Measurements from ENCODE around the gene TOP3A.

TOP3A gene

DNA sequence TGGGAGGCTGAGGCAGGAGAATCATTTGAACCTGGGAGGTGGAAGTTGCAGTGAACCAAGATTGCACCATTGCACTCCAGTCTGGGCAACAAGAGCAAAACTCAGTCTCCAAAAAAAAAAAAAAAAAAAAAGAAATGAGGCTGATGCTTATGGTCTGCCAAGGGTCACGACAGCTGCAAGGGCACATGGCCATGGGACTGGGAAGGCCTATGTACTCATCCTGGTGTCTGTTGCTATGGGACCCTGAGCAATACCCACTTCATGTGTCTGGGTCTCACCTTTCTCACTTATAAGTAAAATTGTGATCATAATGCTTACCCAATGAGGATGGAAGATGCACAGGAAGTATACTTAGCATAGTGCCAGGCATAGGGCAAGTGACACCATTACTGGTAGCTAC lies 37.7 kb downstream of the TOP3A start:
- DNase-seq (ENCODE audit: low read depth), result no peak

DNA sequence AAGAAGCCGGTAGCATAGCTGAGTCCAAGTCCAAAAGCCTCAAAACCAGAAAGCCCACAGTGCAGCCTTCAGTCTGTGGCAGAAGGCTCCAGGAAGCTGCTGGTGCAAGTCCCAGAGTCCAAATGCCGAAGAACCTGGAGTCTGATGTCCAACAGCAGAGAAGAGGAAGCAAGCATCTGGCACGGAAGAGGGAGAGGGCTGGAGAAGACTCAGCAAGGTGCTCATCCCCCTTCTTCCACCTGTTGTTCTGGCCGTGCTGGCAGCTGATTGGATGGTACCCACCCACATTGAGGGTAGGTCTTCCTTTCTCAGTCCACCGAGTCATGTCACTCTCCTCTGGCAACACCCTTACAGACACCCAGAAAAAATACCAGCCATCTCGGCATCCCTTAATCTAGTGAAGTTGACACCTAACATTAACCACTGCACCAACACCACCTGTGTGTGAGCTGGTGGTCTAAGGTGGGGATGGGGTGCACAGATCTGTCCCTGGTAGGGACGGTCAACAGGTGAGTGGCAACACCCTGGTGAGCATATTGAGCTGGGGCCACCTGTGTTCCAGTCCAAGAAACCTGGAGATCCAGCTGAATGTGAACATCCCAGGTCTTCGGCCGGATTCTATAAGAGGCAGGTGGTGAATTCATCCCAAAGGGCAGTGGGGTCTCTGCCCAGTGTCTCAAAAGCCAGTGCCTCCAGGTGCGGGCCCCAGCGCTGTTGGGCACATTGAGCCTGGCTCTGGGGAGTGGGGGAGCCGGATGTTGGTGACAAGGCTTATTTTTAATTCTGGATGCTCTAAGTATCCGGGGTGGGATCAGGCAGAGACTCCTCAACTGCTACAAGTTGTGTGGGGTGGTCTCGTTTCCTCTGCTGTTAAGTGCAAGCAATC lies 44.5 kb downstream of the TOP3A start:
- DNase-seq (ENCODE audit: low read depth), result no peak

DNA sequence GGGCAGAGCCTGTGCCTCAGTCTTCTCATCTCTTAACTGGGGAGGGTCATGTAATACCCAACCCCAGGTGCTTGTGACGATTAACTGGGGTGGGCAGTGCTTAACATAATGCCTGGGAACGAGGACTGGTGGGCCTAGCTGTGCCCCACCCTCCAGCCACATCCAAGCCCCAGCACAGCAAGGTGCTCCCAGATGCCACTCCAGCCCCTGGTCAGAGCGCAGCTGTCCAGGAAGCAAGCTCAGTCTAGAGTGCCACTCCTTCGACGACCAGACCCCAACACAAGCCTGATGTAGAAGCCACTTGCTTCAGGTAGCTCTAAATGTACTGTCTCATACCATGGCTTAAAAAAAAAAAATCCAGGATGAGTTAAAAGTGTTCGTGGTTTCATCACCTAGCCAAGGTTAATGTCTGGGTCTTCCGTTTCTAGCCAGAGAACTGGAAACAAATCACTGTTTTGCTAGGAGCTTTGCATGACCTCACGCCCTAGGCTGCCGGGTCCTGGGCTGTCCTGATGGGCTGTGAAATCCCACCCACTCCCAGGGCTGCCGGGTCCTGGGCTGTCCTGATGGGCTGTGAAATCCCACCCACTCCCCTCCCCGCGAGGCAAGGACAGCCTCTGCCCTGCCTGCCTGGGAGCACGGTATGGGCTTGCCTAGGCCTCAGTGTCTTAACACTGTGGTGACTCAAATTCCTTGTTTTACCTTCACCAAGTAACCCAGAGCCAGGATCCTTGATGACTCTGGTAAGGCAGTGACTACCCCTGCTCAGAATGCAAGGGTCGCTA lies 46.7 kb downstream of the TOP3A start:
- no peak for DNase-seq (ENCODE audit: low read depth)

DNA sequence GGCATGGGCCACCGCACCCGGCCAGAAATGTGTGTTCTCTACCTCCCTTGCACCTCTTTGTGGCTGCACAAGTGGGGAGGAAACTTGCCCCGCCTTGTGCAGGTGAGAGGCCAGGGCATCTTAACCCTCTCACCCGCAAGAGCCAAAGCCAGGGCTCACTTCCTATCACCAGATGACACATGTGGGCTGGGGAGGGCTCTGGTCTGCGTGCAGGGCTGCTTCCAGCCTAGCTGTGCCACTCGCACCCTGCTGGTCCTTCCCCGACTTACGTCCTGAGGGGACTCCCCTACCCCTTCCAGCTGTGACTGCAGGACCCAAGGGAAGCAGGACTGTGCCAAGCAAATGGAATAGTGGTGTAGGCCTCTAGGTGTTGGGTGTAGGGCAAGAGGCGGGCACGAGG lies 47.4 kb downstream of the TOP3A start:
- no peak for DNase-seq (ENCODE audit: low read depth)

DNA sequence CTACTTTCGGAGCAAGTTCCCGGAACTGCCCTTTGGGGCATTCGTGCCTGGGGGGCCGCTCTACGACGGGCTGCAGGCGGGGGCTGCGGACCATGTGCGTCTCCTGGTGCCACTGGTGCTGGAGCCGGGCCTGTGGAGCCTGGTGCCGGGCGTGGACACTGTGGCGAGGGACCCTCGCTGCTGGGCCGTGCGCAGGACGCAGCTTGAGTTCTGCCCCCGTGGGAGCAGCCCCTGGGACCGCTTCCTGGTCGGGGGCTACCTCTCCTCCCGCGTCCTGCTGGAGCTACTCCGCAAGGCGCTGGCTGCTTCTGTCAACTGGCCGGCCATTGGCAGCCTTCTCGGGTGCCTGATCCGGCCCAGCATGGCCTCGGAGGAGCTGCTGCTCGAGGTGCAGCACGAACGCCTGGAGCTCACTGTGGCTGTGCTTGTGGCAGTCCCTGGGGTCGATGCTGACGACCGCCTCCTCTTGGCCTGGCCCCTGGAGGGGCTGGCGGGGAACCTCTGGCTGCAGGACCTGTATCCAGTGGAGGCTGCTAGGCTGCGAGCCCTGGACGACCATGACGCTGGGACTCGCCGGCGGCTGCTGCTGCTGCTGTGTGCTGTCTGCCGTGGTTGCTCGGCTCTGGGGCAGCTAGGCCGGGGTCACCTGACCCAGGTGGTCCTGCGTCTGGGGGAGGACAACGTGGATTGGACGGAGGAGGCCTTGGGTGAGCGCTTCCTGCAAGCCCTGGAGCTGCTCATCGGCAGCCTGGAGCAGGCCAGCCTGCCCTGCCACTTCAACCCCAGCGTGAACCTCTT lies 50.7 kb downstream of the TOP3A start:
- DNase-seq (ENCODE audit: low read depth), result no peak

DNA sequence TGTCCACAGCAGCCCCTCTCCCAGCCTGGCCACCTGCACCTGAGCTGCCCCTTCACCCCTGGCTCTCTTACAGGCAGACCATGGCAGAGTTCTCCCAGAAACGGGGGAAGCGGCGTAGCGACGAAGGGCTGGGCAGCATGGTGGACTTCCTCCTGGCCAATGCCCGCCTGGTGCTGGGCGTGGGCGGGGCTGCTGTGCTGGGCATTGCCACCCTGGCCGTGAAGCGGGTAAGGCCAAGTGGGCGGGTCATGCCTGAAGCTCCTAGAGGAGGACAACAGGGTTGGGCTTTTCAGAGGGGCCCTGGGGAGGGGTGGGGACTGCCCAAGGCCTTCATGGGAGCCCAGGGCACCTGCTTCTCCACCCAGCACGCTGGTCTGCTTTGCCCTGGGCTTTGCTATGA lies 52.2 kb downstream of the TOP3A start:
- DNase-seq (ENCODE audit: low read depth), result no peak

DNA sequence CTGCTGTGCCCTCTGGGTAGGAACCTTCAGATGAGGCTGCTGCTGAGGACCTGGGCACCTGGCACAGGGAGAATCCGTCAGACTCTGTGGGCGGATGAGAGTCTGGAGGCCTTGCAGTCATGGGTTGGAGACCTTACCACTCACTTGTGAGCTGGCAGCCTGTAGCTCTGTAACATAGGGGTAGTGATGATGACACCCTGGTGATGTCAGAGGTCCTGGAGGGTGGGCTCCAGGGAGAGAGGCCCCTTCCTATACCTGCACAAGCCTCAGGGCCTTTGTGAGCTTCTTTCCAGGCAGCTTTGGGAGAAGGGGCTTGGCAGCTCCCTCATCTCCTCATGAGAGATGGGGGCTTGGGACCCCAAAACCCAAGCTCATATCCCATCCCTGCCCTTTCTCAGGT lies 52.7 kb downstream of the TOP3A start:
- DNase-seq (ENCODE audit: low read depth), result no peak

DNA sequence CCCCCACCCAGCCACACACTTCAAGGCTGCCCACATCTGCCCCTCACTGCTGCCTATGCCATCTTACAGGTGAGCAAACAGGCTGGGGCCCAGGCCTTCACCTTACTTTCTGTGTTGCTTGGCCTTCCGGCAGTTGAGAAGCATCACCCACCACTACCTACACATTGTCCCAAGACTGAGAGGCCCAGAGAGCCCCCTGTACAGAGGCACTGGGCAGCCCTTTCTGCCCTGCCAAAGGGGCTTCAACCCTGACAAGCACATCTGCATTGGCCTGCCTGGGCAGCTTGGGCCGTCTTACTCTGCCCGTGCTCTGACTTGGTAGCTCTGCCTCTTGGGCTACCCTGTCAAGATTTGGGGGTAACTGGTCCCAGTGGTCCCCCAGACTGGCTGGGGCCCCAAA lies 53.1 kb downstream of the TOP3A start:
- DNase-seq (ENCODE audit: low read depth), result no peak

DNA sequence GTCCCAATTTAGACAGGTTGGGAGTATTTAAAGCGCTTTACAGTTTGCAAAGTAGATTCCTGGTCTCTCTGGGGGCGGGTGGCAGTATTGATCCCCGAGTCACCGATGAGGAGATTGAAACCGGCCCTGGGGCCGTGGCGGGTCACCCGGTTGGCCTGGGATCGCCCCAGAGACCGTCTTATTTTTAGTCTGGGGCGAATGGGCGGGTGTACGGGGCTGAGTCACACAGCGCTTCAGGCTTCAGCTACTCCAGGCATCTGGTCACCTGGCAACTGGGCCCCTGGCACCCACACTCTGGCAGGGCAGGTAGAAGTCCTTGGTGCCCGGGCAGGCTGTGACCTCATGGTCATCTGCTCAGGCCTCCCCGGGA lies 53.7 kb downstream of the TOP3A start:
- no peak for DNase-seq (ENCODE audit: low read depth)

DNA sequence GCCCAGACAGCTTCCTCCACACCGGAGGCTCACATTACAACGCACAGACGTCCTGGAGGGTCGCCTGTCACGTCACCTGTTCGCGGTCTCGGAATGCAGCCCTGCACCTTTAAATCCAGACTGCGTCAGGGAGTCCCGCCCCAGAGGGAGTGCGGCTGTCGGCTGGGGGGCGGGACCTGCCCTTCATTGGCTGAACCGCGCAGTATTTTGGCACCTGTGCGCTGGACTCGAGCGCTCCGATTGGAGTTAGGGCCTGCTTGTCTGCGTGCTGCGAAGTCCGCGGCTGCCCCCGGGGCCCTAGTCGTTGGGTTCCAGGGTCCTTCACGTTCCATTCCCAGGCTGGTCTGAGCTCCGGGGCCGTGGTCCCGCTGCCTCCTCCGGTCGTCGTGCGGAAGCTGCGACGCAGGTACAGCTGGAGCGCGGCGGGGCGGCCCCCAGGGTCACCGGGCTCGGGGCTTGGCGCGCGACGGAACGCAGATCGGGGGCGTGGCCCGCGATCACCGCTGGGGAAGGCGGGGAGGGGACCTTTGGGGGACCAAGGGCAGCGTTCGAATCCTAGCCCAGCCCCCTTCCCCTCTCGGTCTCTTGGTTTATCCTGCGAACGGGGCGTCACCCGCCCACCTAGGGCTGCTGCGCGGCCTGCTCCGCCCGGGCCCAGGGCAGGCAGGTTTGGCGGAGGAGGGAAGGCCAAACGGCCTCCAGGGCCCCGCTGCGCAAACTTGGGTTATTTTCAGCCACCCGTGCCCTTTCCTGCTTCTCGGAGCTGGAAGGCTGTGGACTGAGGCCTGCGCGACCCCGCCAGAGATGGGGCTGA lies 54.3 kb downstream of the TOP3A start, which contains the start of gene MIEF2:
MIEF2 (plus strand) TSS at position 331 of the 814 bp plus-strand sequence. CDS start 2,059 bp downstream, outside the sequence.
- peak; percentile 65 for DNase-seq (ENCODE audit: low read depth)

DNA sequence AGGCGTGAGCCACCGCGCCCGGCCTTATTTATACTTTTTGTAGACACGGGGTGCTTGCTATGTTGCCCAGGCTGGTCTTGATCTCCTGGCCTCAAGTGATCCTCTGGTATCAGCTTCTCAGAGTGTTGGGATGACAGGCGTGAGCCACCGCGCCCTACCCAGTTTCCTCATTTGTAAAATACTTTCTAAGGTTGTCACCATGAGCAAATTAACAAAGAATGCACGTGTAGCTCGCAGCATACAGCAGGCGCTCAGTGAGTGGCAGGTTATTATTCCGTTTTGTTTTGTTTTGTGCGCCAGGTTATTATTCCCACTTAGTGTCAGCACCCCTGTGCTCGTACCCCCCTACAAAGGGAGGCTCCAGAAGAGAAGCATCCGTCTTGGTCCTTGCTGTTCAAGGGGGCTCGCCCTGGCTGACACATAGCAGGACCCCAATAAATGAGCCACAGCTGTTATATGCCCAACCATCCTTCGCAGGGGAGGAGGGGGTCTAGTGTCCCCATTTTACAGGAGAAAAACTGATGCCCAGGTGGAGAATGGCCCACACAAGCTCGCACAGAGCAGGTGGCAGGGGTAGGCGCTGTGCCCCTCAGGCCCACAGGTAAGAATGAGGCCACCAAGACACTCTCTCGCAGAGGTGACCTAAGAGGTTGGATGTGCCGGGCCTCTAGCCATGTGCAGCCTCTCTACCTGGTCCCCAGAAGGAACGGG lies 55.0 kb downstream of the TOP3A start:
- no peak for DNase-seq (ENCODE audit: low read depth)

DNA sequence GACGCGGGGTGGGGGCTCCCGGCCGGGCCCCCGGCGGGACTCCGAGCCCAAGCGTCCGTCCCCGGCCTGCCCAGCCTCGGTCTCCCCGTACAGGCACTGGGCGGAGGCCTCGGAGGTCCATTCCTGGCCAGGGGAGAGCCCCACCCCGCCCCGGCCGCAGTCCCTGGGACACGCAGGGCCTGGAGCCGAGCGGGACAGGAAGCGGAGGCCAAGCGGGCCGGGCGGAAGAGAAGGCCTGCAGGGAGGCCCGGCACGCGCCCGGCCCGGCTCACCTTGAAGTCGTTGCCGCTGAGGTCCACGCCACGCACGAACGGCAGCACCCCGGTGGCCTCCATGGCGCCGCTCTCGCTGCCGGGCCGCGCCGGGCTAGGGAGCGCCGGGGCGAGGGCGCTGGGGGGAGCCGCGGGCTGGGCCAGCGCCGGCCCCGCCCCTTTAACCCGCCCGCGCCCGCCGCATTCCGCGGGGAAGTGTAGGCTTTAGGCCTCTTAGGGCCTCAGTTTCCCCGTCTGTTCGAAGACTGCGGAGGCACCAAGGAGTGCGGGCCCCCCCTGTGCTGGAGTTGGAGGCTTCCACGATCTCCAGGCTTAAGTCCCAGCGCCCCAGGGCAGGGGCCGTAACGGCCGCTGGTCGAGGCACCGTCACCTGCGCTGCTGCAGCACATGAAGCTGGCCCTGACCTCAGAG lies 56.3 kb downstream of the TOP3A start, which contains the start of gene FLII:
FLII (minus strand) TSS at position 383 of the 683 bp plus-strand sequence; CDS start at position 335, 48 bp downstream.
- DNase-seq (ENCODE audit: low read depth), result no peak

DNA sequence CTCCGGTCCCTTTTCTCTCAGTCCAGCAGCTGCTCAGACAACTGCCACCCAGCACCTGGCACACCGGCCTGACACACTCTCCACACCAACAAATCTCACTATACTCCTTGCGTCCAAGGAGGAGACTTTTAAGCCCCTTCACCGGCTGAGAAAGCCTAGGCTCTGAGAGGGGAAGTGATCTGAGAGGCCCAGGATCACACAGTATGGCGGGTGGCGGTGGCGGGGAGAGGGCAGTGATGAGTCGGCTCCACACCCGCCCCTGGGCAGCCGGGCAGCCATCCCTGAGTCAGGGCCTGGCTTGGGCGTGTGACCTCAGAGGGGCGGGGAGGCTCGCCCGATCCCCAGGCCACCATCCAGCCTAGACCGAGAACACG lies 56.8 kb downstream of the TOP3A start:
- peak; percentile 45 for DNase-seq (ENCODE audit: low read depth)

DNA sequence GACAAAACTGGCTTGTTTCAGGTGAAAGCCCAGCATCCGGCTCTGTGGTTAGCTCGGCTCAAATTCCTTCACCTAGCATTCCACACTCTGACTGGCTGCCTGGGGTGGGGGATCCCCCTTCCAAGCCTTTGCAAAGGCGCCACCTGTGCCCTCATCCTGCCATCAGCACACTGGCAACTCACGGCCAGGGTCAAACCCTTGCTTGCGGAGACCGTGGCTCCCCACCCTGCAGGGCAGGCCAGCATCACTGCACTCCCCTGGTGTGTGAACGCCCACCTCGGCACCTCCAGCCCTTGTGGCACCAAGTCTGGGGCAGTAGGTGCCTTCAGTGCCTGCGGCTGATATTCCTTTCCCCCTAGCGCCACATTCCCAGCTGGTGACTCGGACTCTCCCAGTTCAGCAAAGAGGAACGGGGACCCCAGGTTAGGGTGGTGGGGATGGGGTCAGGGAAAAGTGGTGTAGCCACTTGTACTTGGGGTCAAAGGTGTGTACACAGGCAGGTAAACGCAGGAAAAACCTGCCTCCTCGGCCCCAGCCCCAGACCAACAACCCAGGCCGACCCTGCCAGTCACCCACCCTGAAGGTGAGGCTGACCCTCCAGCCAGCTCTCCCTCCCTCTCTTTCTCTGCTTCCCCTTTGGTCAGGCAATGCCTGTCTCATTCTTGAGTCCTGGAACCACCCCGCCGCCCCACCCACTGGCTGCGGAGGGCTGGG lies 57.4 kb downstream of the TOP3A start:
- no peak for DNase-seq (ENCODE audit: low read depth)

DNA sequence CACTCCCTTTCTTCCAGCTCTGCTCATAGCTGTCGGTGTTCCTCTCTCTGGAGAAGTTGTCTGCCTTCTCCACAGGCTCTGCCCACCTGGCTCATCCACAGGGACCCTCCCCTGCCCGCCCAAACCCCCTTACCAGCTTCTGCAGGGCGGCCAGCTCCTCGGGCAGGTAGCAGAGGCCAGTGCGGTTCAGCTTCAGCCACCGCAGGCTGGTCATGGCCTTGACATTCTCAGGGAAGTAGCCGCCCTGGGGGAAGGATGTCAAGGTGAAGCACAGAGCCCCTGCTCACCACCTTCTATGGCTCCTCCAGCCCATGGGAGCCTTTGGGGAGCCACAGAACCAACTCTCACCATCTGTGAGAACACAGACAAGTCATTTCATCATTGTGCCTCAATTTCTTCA lies 58.0 kb downstream of the TOP3A start:
- DNase-seq (ENCODE audit: low read depth), result no peak

DNA sequence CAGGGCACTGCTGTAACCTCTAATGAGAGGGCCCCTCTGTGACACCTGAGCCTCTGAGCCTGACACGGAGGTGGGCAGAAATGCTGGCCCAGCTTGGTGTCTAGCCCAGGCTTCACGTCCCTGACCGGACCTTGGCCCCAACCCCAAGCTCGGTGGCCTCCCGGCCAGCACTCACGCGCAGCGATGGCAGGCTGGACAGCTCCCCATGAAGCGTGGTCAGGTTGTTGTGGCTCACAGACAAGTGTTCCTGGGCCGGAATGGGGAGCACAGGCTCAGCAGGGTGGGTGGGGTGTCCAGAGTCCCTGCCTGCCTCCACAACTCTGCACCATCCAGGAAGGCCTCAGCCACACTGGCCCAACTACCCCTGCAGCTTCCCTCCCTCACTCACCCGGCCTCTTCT lies 58.4 kb downstream of the TOP3A start:
- DNase-seq (ENCODE audit: low read depth), result no peak

DNA sequence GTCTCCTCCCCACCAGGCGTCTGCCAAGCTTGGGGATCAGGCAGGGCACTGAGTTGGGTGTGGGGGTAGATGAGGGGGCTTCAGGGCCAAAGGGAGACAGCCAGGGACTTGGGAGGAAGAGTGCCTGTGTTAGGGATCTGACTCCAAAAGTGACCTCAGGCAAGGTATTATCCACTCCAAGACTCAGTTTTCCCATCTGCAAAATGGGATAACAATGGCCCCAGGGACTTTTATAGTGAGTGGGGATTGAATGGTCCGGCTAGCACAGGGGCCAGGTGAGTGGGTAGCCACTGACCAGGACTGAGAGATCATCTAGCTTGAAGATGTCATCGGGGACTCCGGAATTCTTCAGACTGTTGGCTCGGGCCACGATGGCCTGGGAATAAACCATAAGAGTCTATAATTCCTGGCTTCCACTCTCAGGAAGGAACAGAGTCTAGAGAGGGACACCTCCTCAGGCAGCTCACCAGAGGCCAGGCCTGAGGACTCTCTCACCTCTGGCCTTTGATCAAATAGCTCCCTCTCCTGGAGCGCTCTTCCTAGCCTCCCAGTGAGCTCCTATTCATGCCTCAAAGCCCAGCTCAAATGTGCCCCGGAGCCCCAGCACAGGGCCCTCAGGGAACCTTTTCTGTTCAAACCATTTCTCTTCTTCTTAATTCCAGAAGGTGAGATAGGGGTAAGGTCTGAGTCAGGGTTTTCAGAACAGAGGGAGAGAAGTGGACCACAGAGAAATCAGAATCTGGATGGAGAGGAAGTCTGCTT lies 59.7 kb downstream of the TOP3A start:
- no peak for DNase-seq (ENCODE audit: low read depth)

DNA sequence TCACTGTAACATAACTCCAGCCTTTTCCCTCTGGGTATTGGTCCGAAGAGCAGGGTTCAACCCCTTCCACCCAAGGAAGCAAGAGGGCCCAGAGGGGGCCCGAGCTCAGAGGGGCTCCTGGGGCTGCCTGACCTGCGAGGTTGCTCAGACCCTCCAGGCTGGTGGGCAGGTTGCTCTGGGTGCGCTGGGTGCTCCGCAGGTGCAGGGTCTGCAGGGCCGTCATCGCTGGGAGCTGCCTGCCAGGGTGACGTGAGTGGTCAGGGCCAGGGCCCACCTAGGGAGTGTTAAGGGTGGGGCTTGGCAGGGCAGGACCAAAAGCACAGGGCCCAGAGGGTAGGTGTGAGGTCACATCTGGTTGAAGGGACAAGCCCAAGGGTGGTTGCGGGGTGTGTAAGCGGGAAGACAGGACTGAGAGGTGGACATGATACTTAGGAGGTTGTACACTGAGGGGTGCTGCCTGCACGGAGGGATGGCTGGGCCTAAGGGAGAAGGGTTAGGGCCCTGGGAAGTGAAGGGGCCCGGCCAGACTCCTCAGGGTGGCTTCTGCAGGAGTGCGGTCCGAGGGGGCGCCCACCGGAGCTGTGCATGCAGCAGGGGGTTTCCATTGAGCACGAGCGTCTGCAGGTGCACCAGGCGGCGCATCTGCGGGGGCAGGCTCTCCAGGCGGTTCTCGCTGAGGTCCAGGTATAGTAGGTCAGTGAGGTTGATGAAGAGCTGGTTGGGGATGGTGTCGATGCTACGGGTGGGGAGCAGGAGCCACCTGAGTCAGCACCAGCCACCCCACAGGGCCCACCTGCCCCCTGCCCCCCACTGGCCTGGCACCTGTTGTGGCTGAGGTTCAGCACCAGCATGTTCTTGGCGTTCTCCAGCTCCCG lies 60.6 kb downstream of the TOP3A start:
- DNase-seq (ENCODE audit: low read depth), result no peak
